Gastrocnemius medialis (tissue), 4 donors: Measurements from ENCODE around the gene ACVR2A. TPM values are rescaled to one million over a fixed set of nuclear protein-coding genes. Genes with fewer than 3 reads are reported as not detected.

Experiments
- ATAC-seq, 2 donors: fragments of 150-250 bp; one replicate each; pipeline ENCODE4 v1.9.1; 2016
- DNase-seq, 2 donors: peaks; one replicate each; pipeline ENCODE4 v3.0.0-alpha.2; 2019
- H3K27ac ChIP-seq, 4 donors: fragments of 200-600 bp; sonication (generic); 1 replicate in 1 of 4; 2 replicates in 3 of 4; pipeline ENCODE4 v1.5.1; 2016 to 2018; ENCODE audit warnings: mild to moderate bottlenecking in 2 of 4, moderate library complexity in 1 of 4
- H3K27me3 ChIP-seq, 3 donors: fragments of 200-600 bp; sonication (generic) in 2 of 3; 1 replicate in 1 of 3; 2 replicates in 2 of 3; pipeline versions ENCODE4 v1.5.1 to v1.6.0; 2016 to 2019; ENCODE audit warnings: mild to moderate bottlenecking in 1 of 3, moderate library complexity in 1 of 3
- H3K36me3 ChIP-seq, 2 donors: fragments of 200-600 bp; sonication (generic) in 1 of 2; one replicate each; pipeline ENCODE4 v1.5.1; 2017 to 2018
- H3K4me1 ChIP-seq, 2 donors: fragments of 200-600 bp; sonication (generic) in 1 of 2; one replicate each; pipeline ENCODE4 v1.5.1; 2016 to 2017; ENCODE audit warnings: mild to moderate bottlenecking in 2 of 2
- H3K4me3 ChIP-seq, 4 donors: fragments of 200-600 bp; sonication (generic) in 3 of 4; 1 replicate in 1 of 4; 2 replicates in 3 of 4; pipeline ENCODE4 v1.5.1; 2016 to 2019; ENCODE audit warnings: mild to moderate bottlenecking in 2 of 4
- H3K9me3 ChIP-seq, 3 donors: fragments of 200-600 bp; sonication (generic) in 2 of 3; 1 replicate in 1 of 3; 2 replicates in 2 of 3; pipeline ENCODE4 v1.5.1; 2016 to 2019
- POLR2A ChIP-seq, 2 donors: fragments of 450-650 bp; IDR thresholded peaks; one replicate each; pipeline ENCODE4 v1.6.1; 2017; ENCODE audit warnings: antibody characterized with exemption in 2 of 2, mild to moderate bottlenecking in 2 of 2, moderate library complexity in 2 of 2
- in situ Hi-C, 4 donors: fragments of 200-750 bp; cut with MboI; loops; one replicate each; pipeline versions ENCODE4 v1.15.0 to v1.8.0; 2017; ENCODE audit warnings: low sequenced_read_pairs in 4 of 4
- intact Hi-C: fragments of 100-400 bp; cut with DNase I; formaldehyde crosslinking; loops from one replicate; pipeline ENCODE4 v1.15.1; 2023; ENCODE audit warnings: low total_unique reads
- total RNA-seq, 4 donors: library from RNA; depleted of rRNA; stranded (reverse); fragments of >200 nt; gene quantifications; one replicate each; pipeline versions ENCODE4 v1.1.0 to v1.2.3, GENCODE V29; 2016
- TF ChIP-seq, protein P1 (sequence below), 5 experiments: fragments of 450-650 bp in 3 of 5; fragments of 200-600 bp in 2 of 5; sonication (generic) in 2 of 5; IDR thresholded peaks in 4 of 5; conservative IDR thresholded peaks in 1 of 5; 1 replicate in 4 of 5; 2 replicates in 1 of 5; pipeline ENCODE4 v1.5.1; 2016 to 2019; ENCODE audit warnings: antibody characterized with exemption in 5 of 5, mild to moderate bottlenecking in 3 of 5, moderate library complexity in 3 of 5

The ACVR2A gene
- 10 to 100 TPM in 1 of 4 donors, 1 to 10 TPM in 3; 6.6 to 10.6 (median 7.5) TPM for total RNA-seq

DNA sequence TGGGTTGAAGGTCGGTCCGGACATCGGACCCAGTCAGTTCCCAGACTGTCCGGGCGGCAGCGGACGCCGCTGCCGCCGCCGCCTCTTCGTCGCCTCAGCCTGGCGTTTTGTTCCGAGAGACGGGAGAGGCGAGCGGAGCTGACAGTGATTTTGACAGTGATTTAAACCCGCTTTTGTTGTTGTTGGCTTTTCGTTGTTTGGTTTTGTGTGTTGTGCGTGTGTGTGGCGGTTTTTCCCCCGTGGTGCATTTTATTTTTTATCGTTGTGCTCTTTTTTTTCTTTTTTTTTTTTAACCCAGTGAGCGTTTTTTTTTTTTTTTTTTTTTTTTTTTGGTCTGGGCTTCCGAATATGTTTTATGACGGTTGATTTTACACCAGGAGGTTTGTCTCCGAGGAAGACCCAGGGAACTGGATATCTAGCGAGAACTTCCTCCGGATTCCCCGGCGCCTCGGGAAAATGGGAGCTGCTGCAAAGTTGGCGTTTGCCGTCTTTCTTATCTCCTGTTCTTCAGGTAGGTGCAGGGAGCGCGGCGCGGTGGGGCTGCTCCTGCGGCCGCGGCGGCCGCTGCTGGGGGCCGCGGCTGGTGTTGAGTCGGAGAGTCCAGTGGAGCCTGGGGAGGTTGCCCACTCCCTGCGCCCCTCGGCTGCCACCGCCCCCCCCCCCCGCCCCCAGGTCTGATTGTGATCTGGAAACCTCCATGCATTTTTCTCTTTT lies at the start of gene ACVR2A:
ACVR2A (plus strand) TSS at position 333 of the 714 bp plus-strand sequence; CDS start at position 457, 124 bp downstream.
- H3K36me3 ChIP-seq: no peaks in the 10 kb centered on the region
- DNase-seq (peak; percentile 12 to 22), ATAC-seq (peak; percentile 54 to 63)
- H3K9me3 ChIP-seq: no peaks in the 10 kb centered on the region
- H3K27ac ChIP-seq: peak within 1 kb of the TSS; percentile 89 to 99 (median 96)
- in situ Hi-C loops: loop anchor here in 1 of 4 donors (10.0 kb wide), 1 partner anchor 170 kb away; no protein-coding TSS in a partner anchor
- TF ChIP-seq, protein P1, sequence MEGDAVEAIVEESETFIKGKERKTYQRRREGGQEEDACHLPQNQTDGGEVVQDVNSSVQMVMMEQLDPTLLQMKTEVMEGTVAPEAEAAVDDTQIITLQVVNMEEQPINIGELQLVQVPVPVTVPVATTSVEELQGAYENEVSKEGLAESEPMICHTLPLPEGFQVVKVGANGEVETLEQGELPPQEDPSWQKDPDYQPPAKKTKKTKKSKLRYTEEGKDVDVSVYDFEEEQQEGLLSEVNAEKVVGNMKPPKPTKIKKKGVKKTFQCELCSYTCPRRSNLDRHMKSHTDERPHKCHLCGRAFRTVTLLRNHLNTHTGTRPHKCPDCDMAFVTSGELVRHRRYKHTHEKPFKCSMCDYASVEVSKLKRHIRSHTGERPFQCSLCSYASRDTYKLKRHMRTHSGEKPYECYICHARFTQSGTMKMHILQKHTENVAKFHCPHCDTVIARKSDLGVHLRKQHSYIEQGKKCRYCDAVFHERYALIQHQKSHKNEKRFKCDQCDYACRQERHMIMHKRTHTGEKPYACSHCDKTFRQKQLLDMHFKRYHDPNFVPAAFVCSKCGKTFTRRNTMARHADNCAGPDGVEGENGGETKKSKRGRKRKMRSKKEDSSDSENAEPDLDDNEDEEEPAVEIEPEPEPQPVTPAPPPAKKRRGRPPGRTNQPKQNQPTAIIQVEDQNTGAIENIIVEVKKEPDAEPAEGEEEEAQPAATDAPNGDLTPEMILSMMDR (IDR thresholded peaks at IDR 0.05 in 4 of 5, conservative IDR thresholded peaks at IDR 0.05 in 1 of 5): no peak
- no peak for TF ChIP-seq POLR2A (IDR thresholded peaks at IDR 0.05)
- intact Hi-C loops: loop anchor here (2.0 to 5.0 kb wide), 4 partner anchors 62 to 1742 kb away; partner anchors contain the start of genes MBD5, MMADHC and ORC4
- peak within 1 kb of the TSS; percentile 77 to 91 (median 86) for H3K4me3 ChIP-seq
- H3K4me1 ChIP-seq: peaks cover 43 to 47% of the 10 kb centered on the region in 2 donors
- no peaks in the 10 kb centered on the region for H3K27me3 ChIP-seq

DNA sequence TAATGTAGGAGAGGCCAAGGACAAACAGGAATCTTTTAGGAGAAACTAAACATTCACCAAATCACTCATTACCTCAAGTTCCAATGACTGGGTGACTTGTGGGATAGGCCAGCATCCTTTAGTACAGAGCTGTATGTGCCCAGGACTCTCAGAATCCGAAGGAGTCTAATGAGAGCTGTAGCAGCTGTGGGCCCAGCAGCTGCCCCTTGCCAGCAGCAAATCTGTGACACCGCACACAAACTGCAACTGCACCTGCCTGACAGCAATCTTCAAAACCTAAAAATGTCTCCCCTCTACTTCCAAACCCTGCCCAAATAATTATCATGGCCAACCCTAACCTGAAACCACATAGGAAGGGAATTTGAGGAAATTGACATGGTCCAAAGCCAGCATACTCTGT lies 44.5 kb upstream of the ACVR2A start:
- ATAC-seq: no peak
- in situ Hi-C loops: no loop called here
- intact Hi-C loops: no loop called here
- Histone ChIP-seq H3K27me3 (no peaks in the 10 kb centered on the region), H3K9me3 (no peaks in the 10 kb centered on the region), H3K36me3 (no peaks in the 10 kb centered on the region), H3K4me3 (no peak overlapping the region), H3K27ac (no peak overlapping the region), H3K4me1 (peaks cover 0 to 6% of the 10 kb centered on the region in 2 donors)
- DNase-seq: no peak
- TF ChIP-seq, protein P1 (IDR thresholded peaks at IDR 0.05 in 4 of 5, conservative IDR thresholded peaks at IDR 0.05 in 1 of 5): no peak
- TF ChIP-seq POLR2A (IDR thresholded peaks at IDR 0.05): no peak

GRCh38 chr2:147806846-147807245 lies 38.0 kb upstream of the ACVR2A start:
- H3K36me3 ChIP-seq: no peaks in the 10 kb centered on the region
- ATAC-seq: no peak
- TF ChIP-seq, protein P1 (IDR thresholded peaks at IDR 0.05 in 4 of 5, conservative IDR thresholded peaks at IDR 0.05 in 1 of 5): no peak
- no peak for TF ChIP-seq POLR2A (IDR thresholded peaks at IDR 0.05)

GRCh38 chr2:147808520-147808919 lies 36.3 kb upstream of the ACVR2A start:
- no peak overlapping the region for H3K27ac ChIP-seq
- DNase-seq: no peak
- no peaks in the 10 kb centered on the region for H3K36me3 ChIP-seq
- no peaks in the 10 kb centered on the region for H3K4me1 ChIP-seq
- H3K27me3 ChIP-seq: no peaks in the 10 kb centered on the region
- in situ Hi-C loops (no loop called here), intact Hi-C loops (no loop called here)
- TF ChIP-seq, protein P1 (IDR thresholded peaks at IDR 0.05 in 4 of 5, conservative IDR thresholded peaks at IDR 0.05 in 1 of 5): no peak
- no peak for TF ChIP-seq POLR2A (IDR thresholded peaks at IDR 0.05)
- no peak for ATAC-seq
- H3K4me3 ChIP-seq: no peak overlapping the region
- no peaks in the 10 kb centered on the region for H3K9me3 ChIP-seq

More at GRCh38 chr2:147806846-147807245, 38.0 kb upstream of the ACVR2A start:
- Histone ChIP-seq H3K4me1 (no peaks in the 10 kb centered on the region), H3K4me3 (no peak overlapping the region), H3K9me3 (no peaks in the 10 kb centered on the region), H3K27ac (no peak overlapping the region), H3K27me3 (no peaks in the 10 kb centered on the region)
- in situ Hi-C loops (no loop called here), intact Hi-C loops (no loop called here)
- no peak for DNase-seq
